ENCODE measurements around the gene MAGEB3. TPM values are rescaled to one million over a fixed set of nuclear protein-coding genes. Genes with fewer than 3 reads are reported as not detected.
A peak's percentile ranks its signal among the peaks of the same experiment; 100 is the strongest.

MAGEB3 gene
- total and polyA plus RNA-seq, 9 of the 15 experiments (the other 6 are each of a cell fraction or from before 2014, with no cell fraction given) = 0.07 to 0.11 TPM; not detected in 7

GRCh38 chrX:30283456-30284200 lies 53.2 kb downstream of the MAGEB3 start (continued):
- TF ChIP-seq TEAD4 (IDR thresholded peaks at IDR 0.05; ENCODE audit: low read length) (peak; percentile 46), TEAD4 (CRISPR knock-in tag; IDR thresholded peaks at IDR 0.05; ENCODE audit: borderline replicate concordance) (no peak), NUFIP1 (IDR thresholded peaks at IDR 0.05; ENCODE audit: partially characterized antibody) (no peak), SOX6 (IDR thresholded peaks at IDR 0.05) (peak; percentile 91), NCOA1 (IDR thresholded peaks at IDR 0.05; ENCODE audit: low read depth) (peak; percentile 34; the same call in 1 of the 2 replicates), ZFP36 (IDR thresholded peaks at IDR 0.05; ENCODE audit: low read depth, low read length, partially characterized antibody) (no peak), SMARCC2 (IDR thresholded peaks at IDR 0.05; ENCODE audit: low read depth) (peak; percentile 82), ZNF766 (CRISPR knock-in tag; conservative IDR thresholded peaks at IDR 0.05) (0 out of 2 replicates have a peak, but pooled peaks have one; percentile 41), LCOR (CRISPR knock-in tag; IDR thresholded peaks at IDR 0.05) (0 out of 2 replicates have a peak, but pooled peaks have one; percentile 23), JUN (IDR thresholded peaks at IDR 0.05; ENCODE audit: borderline replicate concordance, low read depth, low read length) (peak; percentile 94), JUN (CRISPR knock-in tag; IDR thresholded peaks at IDR 0.05; ENCODE audit: borderline replicate concordance) (no peak), TEAD2 (tag; IDR thresholded peaks at IDR 0.05) (no peak), BACH1 (tag; IDR thresholded peaks at IDR 0.05) (peak; percentile 93), POLR2AphosphoS2 (IDR thresholded peaks at IDR 0.05; ENCODE audit: low read length) (no peak), EP400 (IDR thresholded peaks at IDR 0.05) (peak; percentile 54), HDAC8 (tag; IDR thresholded peaks at IDR 0.05) (no peak), ZNF764 (CRISPR knock-in tag; IDR thresholded peaks at IDR 0.05; ENCODE audit: low read depth) (no peak), FOXJ2 (tag; IDR thresholded peaks at IDR 0.05) (peak; percentile 87), BRD4 (IDR thresholded peaks at IDR 0.05) (0 out of 2 replicates have a peak, but pooled peaks have one; percentile 39), EP300 (IDR thresholded peaks at IDR 0.05; ENCODE audit: low read length) (peak; percentile 85), MAFG (tag; conservative IDR thresholded peaks at IDR 0.05) (peak; percentile 97), MAFF (IDR thresholded peaks at IDR 0.05; ENCODE audit: low read length) (peak; percentile 95), KAT8 (IDR thresholded peaks at IDR 0.05; ENCODE audit: low read depth) (no peak), PKNOX1 (IDR thresholded peaks at IDR 0.05) (peak; percentile 62), DPF2 (IDR thresholded peaks at IDR 0.05) (peak; percentile 93), NCOA2 (IDR thresholded peaks at IDR 0.05; ENCODE audit: partially characterized antibody in 2 of 2) (peak in 1 of 2 experiments; percentile 14)
- TF ChIP-seq, protein P1, sequence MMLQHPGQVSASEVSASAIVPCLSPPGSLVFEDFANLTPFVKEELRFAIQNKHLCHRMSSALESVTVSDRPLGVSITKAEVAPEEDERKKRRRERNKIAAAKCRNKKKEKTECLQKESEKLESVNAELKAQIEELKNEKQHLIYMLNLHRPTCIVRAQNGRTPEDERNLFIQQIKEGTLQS (IDR thresholded peaks at IDR 0.05) = peak; percentile 99
- TF ChIP-seq, protein P1 (CRISPR knock-in tag; conservative IDR thresholded peaks at IDR 0.05) = peak; percentile 91
- TF ChIP-seq, protein P2, sequence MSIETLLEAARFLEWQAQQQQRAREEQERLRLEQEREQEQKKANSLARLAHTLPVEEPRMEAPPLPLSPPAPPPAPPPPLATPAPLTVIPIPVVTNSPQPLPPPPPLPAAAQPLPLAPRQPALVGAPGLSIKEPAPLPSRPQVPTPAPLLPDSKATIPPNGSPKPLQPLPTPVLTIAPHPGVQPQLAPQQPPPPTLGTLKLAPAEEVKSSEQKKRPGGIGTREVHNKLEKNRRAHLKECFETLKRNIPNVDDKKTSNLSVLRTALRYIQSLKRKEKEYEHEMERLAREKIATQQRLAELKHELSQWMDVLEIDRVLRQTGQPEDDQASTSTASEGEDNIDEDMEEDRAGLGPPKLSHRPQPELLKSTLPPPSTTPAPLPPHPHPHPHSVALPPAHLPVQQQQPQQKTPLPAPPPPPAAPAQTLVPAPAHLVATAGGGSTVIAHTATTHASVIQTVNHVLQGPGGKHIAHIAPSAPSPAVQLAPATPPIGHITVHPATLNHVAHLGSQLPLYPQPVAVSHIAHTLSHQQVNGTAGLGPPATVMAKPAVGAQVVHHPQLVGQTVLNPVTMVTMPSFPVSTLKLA (conservative IDR thresholded peaks at IDR 0.05) = peak in 1 of 2 experiments; percentile 31; a peak in 1 of 4 replicates
